LHCN-M2 (cell line): ENCODE measurements around the gene DOHH. TPM values are rescaled to one million over a fixed set of nuclear protein-coding genes. Genes with fewer than 3 reads are reported as not detected.

Source experiments
- DNase-seq: peaks from one replicate; pipeline ENCODE4 v3.0.0-alpha.2; 2012; ENCODE audit warnings: low read depth
- total RNA-seq: library from RNA; depleted of rRNA; stranded (reverse); fragments of >200 nt; gene quantifications from 2 replicates; pipeline ENCODE4 v1.2.3, GENCODE V29; 2014

The DOHH gene
- total RNA-seq, 1 experiment from 2014 or later, result 25.0 TPM

DNA sequence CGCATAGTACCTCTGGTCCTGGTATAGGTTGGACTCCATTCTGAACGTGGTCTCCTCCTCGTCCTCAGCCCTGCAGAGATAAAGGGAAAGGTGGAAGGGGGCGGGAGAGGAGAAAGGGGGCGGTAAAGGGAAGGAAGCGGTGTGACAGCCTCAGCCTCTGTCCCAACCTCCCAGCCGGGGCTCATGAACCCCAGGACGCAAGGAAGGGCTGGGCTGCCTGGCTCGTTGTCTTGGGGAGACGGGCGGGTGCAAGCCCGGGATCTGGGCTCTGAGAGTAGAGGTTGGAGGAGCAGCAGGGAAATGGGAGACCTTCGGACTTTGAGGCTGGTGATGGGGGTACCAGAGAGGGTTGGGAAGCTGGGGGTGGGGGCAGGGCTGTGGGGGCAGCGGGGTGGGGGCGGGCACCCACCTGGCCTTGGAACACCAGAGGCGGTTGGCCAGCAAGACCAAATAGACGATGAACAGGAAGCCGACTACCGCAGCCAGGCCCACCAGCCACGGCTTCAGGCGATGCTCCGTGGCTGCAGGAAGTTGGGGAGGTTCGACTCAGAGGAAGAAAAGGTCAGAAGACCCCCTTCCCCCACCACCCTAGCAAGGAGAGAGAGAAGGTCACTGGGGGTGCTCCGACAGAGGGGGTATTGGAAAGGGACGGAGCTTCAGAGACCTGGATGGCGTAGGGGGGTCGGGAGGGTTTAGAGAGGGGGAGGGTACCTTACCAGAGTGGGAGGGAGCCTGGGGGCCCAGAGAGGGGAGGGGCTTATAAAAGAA, 21.9 kb downstream of the DOHH start:
- no peak for DNase-seq

DNA sequence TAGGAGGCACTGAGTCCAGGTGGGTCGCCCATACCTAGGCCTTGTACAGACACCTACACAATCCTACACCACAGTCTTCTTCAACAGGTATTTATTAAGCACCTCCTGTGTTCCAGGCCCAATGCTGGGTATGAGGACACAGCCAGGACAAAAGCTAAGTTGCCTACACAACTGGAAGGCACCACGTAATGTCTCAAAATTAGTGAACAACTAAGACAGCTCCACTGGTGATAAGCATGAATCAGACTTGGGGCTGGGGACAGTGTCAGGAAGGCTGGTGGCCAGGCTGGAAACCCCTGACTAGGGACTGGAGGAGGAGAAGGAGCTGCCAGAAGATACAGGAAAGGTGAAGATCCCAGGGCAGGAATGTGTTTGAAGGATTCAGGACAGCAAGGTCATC, 22.5 kb downstream of the DOHH start:
- no peak for DNase-seq

DNA sequence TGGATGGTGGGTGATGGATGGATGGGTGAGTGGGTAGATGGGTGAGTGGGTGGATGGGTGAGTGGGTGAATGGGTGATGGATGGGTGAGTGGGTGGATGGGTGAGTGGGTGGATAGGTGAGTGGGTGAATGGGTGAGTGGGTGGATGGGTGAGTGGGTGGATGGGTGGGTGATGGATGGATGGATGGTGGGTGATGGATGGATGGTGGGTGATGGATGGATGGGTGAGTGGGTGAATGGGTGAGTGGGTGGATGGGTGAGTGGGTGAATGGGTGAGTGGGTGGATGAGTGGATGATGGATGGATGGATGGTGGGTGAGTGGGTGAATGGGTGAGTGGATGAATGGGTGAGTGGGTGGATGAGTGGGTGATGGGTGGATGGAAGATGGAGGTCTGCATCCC, 23.0 kb downstream of the DOHH start:
- DNase-seq, result no peak

- no peak for DNase-seq
Measured at GRCh38 chr19:3476830-3477229, 23.6 kb downstream of the DOHH start.

GRCh38 chr19:3475449-3475848, 25.0 kb downstream of the DOHH start:
- no peak for DNase-seq

- DNase-seq, result no peak
Measured at GRCh38 chr19:3474614-3475013, 25.9 kb downstream of the DOHH start.

- DNase-seq, result no peak
Measured at GRCh38 chr19:3474010-3474409, 26.5 kb downstream of the DOHH start.

DNA sequence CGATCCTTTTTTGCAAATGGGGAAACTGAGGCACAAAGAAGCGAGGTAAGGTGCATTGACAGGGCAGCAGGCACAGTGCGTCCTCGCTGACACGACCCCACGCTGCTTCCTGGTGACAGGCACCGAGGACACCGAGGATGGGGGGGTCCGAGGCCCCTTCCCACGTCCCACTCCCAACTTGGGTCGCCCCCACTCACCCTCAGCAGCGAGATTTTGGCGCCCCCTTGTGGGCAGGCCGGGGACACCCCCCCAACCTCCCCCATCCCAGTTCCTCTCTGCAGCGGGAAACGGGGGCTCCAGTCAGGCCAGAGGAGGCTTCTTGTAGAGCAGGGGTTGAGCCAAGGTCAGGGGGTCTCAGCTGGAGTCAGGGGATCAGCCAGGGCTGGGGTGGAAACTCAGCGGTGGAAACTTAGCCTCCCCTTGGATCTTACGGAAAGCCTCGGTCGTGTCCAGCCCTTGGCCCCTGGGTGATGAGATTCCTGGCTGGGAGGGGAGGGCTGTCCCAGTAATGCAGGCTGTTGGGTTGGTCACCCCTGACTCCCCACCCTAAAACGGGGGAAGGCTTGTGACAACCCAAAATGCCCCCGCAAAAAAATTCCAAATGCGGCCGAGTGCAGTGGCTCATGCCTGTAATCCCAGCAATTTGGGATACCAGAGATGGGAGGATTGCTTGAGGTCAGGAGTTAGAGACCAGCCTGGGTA, 28.4 kb downstream of the DOHH start:
- DNase-seq, result no peak

- DNase-seq, result no peak
Measured at GRCh38 chr19:3470500-3471128, 29.9 kb downstream of the DOHH start.

GRCh38 chr19:3469638-3470499, 30.6 kb downstream of the DOHH start:
- DNase-seq, result no peak

DNA sequence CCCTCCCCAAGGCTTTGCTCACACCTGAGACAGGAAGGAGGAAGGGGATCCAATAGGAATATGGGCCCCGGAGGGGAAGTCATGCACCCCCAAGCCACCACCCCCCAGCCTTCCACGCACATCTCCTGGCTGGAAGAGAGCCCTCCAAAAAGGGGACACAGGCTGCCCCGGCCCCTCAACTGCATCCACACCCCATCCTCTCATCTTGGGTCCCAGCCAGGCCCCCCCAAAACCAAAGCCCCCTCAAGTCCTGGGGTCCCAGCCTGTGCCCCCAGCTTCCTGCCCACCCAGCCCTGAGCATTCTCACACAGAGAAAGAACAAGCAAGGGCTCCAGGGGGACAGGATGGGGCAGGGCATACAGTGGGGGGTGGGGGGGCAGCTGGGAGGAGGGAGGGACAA, 32.3 kb downstream of the DOHH start:
- no peak for DNase-seq

DNA sequence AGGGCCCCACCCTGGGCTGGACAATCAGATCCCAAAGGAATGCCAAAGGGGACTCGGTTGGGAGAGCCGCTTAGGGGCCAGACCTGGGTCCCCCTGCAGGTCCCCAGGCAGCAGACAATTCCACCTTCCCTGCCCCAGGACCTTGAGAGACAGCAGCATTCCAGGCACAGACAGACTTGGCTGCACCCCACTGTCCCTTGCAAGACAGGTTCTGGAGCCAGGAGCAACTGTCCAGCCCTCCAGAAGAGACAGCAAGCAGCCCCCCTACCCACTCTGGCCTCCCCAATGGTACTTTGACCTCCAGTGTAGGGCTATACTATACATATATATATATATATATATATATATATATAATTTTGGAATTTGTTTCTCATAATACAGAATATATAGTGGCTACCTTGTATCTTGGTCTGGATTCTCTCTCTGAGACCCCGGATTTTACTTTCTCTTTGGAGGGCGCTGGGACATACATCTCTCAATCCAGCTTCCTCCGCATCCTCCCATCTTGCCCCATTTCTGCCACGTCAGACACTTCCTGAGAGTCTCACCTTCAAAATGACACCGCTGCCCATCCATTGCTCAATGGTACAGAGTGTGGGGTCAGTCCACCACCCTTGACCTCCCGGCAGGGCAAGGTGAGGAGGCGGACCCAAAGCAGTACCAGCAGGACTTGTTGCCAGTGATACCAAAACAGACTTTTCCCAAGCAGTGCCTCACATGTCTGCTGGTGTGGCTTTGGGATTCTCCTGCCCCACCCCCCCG, 32.9 kb downstream of the DOHH start:
- no peak for DNase-seq

- DNase-seq, result no peak
Measured at GRCh38 chr19:3466635-3467034, 33.8 kb downstream of the DOHH start.

DNA sequence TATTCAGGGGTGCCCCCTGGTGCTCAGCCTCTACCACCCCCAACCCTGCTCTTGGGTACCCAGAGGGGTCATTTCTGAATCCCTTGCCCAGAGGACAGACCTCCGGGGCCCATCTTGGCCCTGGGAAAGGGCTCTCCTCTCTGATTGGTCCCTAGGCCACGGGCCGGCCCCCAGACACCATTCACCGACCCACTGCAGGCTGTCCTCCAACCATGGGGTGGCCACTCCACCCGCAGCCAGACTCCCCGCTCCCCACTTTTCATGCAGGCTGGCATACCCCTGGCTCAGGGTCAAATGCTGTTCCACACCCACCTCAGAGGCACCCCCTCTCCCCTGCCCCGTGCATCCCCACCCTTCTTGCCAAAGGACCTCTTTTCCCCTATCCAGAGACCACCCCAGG, 34.9 kb downstream of the DOHH start:
- no peak for DNase-seq

DNA sequence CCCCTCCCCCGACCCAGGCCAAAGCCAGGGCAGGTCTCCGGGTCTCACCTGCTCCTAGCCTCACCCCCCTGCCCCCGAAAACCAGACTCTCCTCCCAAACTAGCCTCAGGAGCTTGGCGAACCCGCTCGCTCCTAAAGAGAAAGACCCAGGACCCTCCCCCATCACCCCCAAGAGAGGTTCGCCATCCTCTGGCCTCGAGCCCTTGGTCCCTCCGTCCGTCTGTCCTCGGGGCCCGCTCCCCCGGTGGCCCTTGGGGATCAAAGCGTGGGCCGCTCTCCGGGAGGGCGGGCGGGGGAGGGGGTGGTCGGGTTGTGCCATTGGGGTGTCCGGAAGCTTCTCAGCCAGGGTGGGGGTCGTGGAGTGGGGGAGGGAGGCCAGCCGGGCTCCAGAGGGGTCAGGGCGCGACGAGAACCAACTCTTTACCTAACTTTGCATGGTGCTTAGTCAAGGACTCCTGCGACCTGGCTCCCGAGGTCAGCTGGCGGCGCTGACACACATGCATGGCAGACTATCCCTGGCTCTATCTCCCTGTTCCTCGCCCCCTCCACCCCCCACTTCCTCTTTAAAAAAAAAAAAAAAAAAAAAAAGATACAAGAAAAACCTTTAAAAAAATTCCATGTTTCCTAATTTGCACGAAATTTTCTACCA, 35.8 kb downstream of the DOHH start:
- no peak for DNase-seq

GRCh38 chr19:3463714-3464586, 36.5 kb downstream of the DOHH start:
- no peak for DNase-seq

DNA sequence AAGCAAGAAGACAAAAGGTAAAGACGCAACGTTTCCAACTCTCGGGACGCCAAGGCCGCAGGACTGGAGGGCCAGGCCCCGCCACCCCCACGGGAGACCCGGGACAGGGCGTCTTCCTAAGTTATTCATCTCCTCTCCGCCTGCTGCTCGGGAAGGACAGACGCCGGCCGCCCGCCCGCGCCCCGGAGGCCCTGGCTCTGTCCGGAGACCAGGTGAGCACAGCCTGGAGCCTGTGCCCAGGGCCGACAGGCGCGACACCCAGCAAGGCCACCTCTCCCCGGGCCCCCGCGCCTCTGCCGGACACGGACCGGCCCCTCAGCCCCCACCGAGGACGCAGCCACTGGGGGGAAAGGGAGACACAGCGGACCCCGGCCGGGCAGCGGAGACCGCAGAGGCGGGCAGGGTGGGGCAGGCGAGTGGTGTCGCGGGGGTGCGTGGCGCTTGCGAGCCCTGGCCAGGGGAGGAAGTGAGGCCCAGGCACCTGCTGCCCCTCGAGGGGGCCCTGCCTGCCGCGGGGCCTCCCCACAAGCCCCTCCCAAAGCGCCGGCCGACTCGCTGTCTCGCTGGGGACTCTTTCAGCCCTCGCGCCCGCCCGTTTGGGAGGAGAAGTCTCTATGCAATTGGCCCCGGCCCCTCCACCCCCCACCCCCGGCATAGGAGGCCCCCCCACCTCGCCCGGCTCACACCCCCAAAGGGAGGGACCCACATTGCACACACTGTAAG, 37.3 kb downstream of the DOHH start:
- DNase-seq, result no peak

DNA sequence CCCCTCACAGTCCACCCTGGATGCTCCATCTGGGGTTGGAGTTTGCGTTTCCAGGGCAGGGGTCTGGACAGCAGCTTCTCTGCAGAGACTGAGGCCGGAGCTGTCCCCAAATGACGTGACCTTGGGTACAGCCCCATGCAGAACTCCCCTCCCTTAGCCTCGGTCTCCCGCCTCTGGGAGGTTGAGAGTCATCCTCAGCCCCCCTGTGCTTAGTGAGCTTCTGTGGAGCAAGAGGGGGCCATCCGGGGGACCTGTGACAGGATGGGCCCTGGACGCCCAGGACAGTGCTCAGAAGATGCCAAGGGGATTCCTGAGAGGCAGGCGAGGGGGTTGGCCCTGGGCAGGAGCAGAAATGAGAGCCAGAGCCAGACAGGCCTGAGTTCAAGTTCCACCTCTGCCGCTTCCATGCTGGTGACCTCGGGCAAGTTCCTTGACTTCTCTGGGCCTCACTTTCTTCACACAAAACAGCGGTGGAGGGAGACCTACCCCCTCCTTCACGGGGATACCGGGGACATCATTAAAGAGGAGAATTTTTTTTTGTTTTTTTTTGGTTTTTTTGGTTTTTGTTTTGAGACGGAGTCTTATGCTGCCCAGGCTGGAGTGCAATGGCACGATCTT, 40.4 kb downstream of the DOHH start:
- DNase-seq, result no peak
